NCI-H2107 (cell line): Measurements from ENCODE around the gene SLC25A33.

Source experiments
- DNase-seq: peaks from one replicate; lab custom pipeline; 2025; lab: John Stamatoyannopoulos, UW

The SLC25A33 gene

GRCh38 chr1:9589144-9589718, 50.0 kb downstream of the SLC25A33 start:
- no peak for DNase-seq

GRCh38 chr1:9589719-9590157, 50.5 kb downstream of the SLC25A33 start:
- no peak for DNase-seq

GRCh38 chr1:9590201-9590600, 50.9 kb downstream of the SLC25A33 start:
- DNase-seq: no peak

GRCh38 chr1:9590945-9591668, 51.8 kb downstream of the SLC25A33 start:
- DNase-seq: no peak

GRCh38 chr1:9591669-9592509, 52.6 kb downstream of the SLC25A33 start:
- DNase-seq: no peak

- DNase-seq: no peak
These were observed 53.3 kb downstream of the SLC25A33 start for GRCh38 chr1:9592510-9593075.

- DNase-seq: no peak
These were observed 53.9 kb downstream of the SLC25A33 start for GRCh38 chr1:9593147-9593491.

- no peak for DNase-seq
These were observed 54.5 kb downstream of the SLC25A33 start for GRCh38 chr1:9593492-9594465.

GRCh38 chr1:9594471-9595155, 55.3 kb downstream of the SLC25A33 start:
- no peak for DNase-seq

GRCh38 chr1:9595156-9595967, 56.1 kb downstream of the SLC25A33 start:
- no peak for DNase-seq

GRCh38 chr1:9595968-9596340, 56.7 kb downstream of the SLC25A33 start:
- no peak for DNase-seq

GRCh38 chr1:9596415-9597123, 57.3 kb downstream of the SLC25A33 start:
- no peak for DNase-seq

GRCh38 chr1:9597361-9598315, 58.4 kb downstream of the SLC25A33 start:
- no peak for DNase-seq

GRCh38 chr1:9598316-9598700, 59.0 kb downstream of the SLC25A33 start:
- no peak for DNase-seq

- DNase-seq: no peak
These were observed 60.5 kb downstream of the SLC25A33 start for GRCh38 chr1:9599741-9600140.

GRCh38 chr1:9600861-9601834, 61.9 kb downstream of the SLC25A33 start:
- DNase-seq: no peak
